HepG2 (cell line): ENCODE measurements around the gene CHKB. TPM values are rescaled to one million over a fixed set of nuclear protein-coding genes. Genes with fewer than 3 reads are reported as not detected.

Source experiments
- BCL6 ChIP-seq: IDR thresholded peaks from 2 replicates; pipeline ENCODE4 v1.6.1; 2016; ENCODE audit warnings: missing genetic modification reagents, missing compliant biosample characterization
- GTF3A ChIP-seq: sonication (generic); formaldehyde crosslinking; conservative IDR thresholded peaks from 2 replicates; pipeline ENCODE4 v1.4.0; 2020; ENCODE audit warnings: mild to moderate bottlenecking, missing genetic modification reagents
- GZF1 ChIP-seq: sonication (generic); formaldehyde crosslinking; IDR thresholded peaks from 2 replicates; pipeline ENCODE4 v1.5.1; 2020; ENCODE audit warnings: mild to moderate bottlenecking, missing genetic modification reagents
- PATZ1 ChIP-seq: sonication (generic); formaldehyde crosslinking; IDR thresholded peaks from 2 replicates; pipeline ENCODE4 v1.4.0; 2020; ENCODE audit warnings: missing genetic modification reagents
- POLR2AphosphoS5 ChIP-seq: IDR thresholded peaks from 2 replicates; pipeline ENCODE4 v1.6.1; 2012; ENCODE audit warnings: low read depth, low read length
- PRMT3 ChIP-seq: sonication (generic); formaldehyde crosslinking; IDR thresholded peaks from 2 replicates; pipeline ENCODE4 v1.8.1; 2022; ENCODE audit warnings: low read depth, mild to moderate bottlenecking, moderate library complexity, missing genetic modification reagents, borderline replicate concordance
- SP140L ChIP-seq: sonication (generic); formaldehyde crosslinking; IDR thresholded peaks from 2 replicates; pipeline ENCODE4 v1.4.0; 2020; ENCODE audit warnings: missing genetic modification reagents, borderline replicate concordance
- TOPORS ChIP-seq: sonication (generic); formaldehyde crosslinking; IDR thresholded peaks from 2 replicates; pipeline ENCODE4 v1.8.0; 2023; ENCODE audit warnings: mild to moderate bottlenecking, missing genetic modification reagents
- ZBTB3 ChIP-seq: sonication (generic); formaldehyde crosslinking; IDR thresholded peaks from 2 replicates; pipeline ENCODE4 v1.4.0; 2020; ENCODE audit warnings: low read depth, mild to moderate bottlenecking, moderate library complexity, missing genetic modification reagents, borderline replicate concordance
- ZNF264 ChIP-seq: sonication (generic); formaldehyde crosslinking; IDR thresholded peaks from 2 replicates; pipeline ENCODE4 v1.4.0; 2020; ENCODE audit warnings: missing genetic modification reagents
- ZNF441 ChIP-seq: sonication (generic); formaldehyde crosslinking; IDR thresholded peaks from 2 replicates; pipeline ENCODE4 v1.7.0; 2021; ENCODE audit warnings: missing genetic modification reagents, borderline replicate concordance
- ZNF550 ChIP-seq: sonication (generic); formaldehyde crosslinking; IDR thresholded peaks from 2 replicates; pipeline ENCODE4 v1.4.0; 2020; ENCODE audit warnings: mild to moderate bottlenecking, missing genetic modification reagents, borderline replicate concordance
- ZNF670 ChIP-seq: sonication (generic); formaldehyde crosslinking; IDR thresholded peaks from 2 replicates; pipeline ENCODE4 v1.8.0; 2022; ENCODE audit warnings: mild to moderate bottlenecking, missing genetic modification reagents, borderline replicate concordance
- polyA plus RNA-seq, 8 experiments: library from polyadenylated mRNA; depleted of rRNA in 3 of 8; stranded (reverse) in 7 of 8; unstranded in 1 of 8; fragments of >200 nt; fragmentation: Illumina TruSeq in 4 of 8; extraction: Trizol in 4 of 8; gene quantifications; 2 replicates each; pipeline versions ENCODE4 v1.2.1 to v1.2.3, GENCODE V29; 2011 to 2016; ENCODE audit warnings: low read depth in 4 of 8, missing spikeins in 1 of 8, mixed read lengths in 1 of 8; ENCODE audit not compliant: insufficient read depth in 1 of 8
- total RNA-seq, 5 experiments: library from RNA; depleted of rRNA; stranded (reverse); fragments of >200 nt; fragmentation: Illumina TruSeq; extraction: Trizol; gene quantifications; 2 replicates each; pipeline ENCODE4 v1.2.3, GENCODE V29; 2016; ENCODE audit warnings: low read depth in 1 of 5
- TF ChIP-seq, protein P1 (sequence below): IDR thresholded peaks from 2 replicates; pipeline ENCODE4 v1.6.1; 2012; ENCODE audit warnings: low read depth, low read length, improper control_type of control experiment
- TF ChIP-seq, protein P2 (sequence below), 2 experiments: IDR thresholded peaks; 2 replicates each; pipeline ENCODE4 v1.6.1; 2011 to 2012; ENCODE audit warnings: low read length in 2 of 2, borderline replicate concordance in 1 of 2, low read depth in 1 of 2, mild to moderate bottlenecking in 1 of 2, moderate library complexity in 1 of 2
- TF ChIP-seq, protein P3 (sequence below): sonication (generic); formaldehyde crosslinking; IDR thresholded peaks from 2 replicates; pipeline ENCODE4 v1.8.1; 2023; ENCODE audit warnings: mild to moderate bottlenecking, inconsistent platforms, moderate library complexity, missing genetic modification reagents, borderline replicate concordance

The CHKB gene
- total and polyA plus RNA-seq, 2 of the 13 experiments (the other 11 are each of a cell fraction or from before 2014, with no cell fraction given) = 24.5 to 42.7 TPM

GRCh38 chr22:50530877-50531545 is 51.6 kb downstream of the CHKB start (continued):
- TF ChIP-seq PATZ1 (CRISPR knock-in tag) (peak; percentile 19), ZNF550 (CRISPR knock-in tag) (no peak), GTF3A (CRISPR knock-in tag) (no peak), ZNF264 (CRISPR knock-in tag) (no peak; the same call in 1 of the 2 replicates), BCL6 (CRISPR knock-in tag) (peak; percentile 51), GZF1 (no peak), ZNF670 (CRISPR knock-in tag) (0 out of 2 replicates have a peak, but pooled peaks have one; percentile 32), POLR2AphosphoS5 (peak; percentile 58), PRMT3 (CRISPR knock-in tag) (no peak), SP140L (CRISPR knock-in tag) (no peak), ZBTB3 (CRISPR knock-in tag) (no peak), ZNF441 (CRISPR knock-in tag) (no peak; the same call in 1 of the 2 replicates), TOPORS (CRISPR knock-in tag) (peak; percentile 84; the same call in 1 of the 2 replicates)
- TF ChIP-seq, protein P1, sequence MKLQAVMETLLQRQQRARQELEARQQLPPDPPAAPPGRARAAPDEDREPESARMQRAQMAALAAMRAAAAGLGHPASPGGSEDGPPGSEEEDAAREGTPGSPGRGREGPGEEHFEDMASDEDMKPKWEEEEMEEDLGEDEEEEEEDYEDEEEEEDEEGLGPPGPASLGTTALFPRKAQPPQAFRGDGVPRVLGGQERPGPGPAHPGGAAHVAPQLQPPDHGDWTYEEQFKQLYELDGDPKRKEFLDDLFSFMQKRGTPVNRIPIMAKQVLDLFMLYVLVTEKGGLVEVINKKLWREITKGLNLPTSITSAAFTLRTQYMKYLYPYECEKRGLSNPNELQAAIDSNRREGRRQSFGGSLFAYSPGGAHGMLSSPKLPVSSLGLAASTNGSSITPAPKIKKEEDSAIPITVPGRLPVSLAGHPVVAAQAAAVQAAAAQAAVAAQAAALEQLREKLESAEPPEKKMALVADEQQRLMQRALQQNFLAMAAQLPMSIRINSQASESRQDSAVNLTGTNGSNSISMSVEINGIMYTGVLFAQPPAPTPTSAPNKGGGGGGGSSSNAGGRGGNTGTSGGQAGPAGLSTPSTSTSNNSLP = no peak
- TF ChIP-seq, protein P2, sequence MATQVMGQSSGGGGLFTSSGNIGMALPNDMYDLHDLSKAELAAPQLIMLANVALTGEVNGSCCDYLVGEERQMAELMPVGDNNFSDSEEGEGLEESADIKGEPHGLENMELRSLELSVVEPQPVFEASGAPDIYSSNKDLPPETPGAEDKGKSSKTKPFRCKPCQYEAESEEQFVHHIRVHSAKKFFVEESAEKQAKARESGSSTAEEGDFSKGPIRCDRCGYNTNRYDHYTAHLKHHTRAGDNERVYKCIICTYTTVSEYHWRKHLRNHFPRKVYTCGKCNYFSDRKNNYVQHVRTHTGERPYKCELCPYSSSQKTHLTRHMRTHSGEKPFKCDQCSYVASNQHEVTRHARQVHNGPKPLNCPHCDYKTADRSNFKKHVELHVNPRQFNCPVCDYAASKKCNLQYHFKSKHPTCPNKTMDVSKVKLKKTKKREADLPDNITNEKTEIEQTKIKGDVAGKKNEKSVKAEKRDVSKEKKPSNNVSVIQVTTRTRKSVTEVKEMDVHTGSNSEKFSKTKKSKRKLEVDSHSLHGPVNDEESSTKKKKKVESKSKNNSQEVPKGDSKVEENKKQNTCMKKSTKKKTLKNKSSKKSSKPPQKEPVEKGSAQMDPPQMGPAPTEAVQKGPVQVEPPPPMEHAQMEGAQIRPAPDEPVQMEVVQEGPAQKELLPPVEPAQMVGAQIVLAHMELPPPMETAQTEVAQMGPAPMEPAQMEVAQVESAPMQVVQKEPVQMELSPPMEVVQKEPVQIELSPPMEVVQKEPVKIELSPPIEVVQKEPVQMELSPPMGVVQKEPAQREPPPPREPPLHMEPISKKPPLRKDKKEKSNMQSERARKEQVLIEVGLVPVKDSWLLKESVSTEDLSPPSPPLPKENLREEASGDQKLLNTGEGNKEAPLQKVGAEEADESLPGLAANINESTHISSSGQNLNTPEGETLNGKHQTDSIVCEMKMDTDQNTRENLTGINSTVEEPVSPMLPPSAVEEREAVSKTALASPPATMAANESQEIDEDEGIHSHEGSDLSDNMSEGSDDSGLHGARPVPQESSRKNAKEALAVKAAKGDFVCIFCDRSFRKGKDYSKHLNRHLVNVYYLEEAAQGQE (IDR thresholded peaks at IDR 0.05; ENCODE audit: borderline replicate concordance in 1 of 2, low read depth in 1 of 2, low read length in 2 of 2) = no peak
- TF ChIP-seq, protein P3, sequence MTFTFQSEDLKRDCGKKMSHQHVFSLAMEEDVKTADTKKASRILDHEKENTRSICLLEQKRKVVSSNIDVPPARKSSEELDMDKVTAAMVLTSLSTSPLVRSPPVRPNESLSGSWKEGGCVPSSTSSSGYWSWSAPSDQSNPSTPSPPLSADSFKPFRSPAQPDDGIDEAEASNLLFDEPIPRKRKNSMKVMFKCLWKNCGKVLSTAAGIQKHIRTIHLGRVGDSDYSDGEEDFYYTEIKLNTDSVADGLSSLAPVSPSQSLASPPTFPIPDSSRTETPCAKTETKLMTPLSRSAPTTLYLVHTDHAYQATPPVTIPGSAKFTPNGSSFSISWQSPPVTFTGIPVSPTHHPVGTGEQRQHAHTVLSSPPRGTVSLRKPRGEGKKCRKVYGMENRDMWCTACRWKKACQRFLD (CRISPR knock-in tag) = no peak; the same call in 1 of the 2 replicates
